SIG-M5 (cell line): ENCODE measurements around the gene EPHA10.

Experiments used
- DNase-seq: peaks from one replicate; lab custom pipeline; 2025; lab: John Stamatoyannopoulos, UW

The EPHA10 gene

DNA sequence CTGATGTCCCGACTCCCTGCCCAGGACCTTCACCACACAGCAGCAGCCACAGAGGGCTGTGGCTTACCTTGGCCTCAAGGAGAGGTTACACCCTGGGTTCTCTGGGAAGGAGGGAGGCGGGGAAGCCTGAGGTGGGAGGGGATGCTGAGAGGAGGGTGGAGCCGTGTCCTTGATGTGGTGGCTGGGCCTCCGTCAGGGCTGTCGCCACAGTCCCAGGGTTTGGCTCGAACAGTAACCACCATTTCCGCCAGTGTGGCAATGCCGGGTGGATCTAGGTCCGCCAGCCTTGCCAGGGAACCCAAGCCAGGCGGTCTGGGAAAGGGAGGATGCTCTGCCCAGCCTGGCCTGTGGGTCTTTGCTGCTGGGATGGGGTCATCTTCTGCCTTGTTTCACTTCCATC lies 91.0 kb downstream of the EPHA10 start:
- no peak for DNase-seq

DNA sequence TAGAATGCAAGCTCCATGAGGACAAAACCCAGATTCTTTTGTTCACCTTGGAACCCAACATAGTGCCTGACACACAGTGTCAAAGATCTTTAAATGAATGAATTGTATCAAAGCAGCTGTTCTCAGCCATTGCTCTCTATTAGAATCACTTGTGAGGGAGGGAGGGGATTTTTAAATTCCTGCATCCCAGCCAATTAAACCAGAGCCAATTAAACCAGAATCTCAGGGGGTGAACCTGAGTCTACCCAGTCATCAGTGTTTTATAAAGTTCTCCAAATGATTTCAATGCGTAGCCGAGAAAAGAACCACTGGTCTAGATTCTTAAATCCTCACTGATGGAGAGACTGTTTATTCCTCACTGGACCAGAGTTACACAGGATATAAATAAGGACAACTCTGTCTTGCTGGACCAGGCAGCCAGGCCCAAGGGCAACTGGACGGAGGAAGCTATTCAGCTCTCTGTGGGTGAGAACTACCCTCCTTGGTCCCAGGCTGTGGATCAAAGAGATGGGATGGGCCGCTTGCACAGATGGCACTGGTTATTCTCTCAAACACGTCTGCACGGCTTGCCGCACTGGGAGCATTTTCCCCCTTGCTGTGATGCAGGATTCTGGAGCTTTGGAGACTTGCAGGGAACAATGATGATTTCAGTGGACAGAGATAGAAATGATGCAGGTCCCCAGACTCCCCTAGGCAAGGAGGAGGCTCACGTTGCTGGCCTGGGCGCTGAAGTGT lies 92.6 kb downstream of the EPHA10 start:
- no peak for DNase-seq

DNA sequence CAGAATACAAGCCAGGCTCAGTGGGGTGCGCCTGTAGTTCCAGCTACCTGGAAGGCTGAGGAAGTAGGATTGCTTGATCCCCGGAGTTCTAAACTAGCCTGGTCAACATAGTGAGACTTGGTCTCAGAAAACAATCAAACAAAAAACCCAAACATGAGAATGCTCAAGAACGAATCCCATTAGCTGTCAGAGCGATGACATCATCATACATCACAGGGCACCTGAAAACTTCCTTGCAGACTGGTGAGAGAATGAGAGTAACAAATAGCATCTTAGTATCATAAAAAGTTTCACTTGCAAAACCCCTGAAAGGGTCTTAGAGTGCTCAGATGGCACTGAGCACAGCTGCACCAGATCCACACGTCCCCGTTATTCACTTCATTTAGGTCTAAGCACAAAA lies 93.7 kb downstream of the EPHA10 start:
- no peak for DNase-seq

DNA sequence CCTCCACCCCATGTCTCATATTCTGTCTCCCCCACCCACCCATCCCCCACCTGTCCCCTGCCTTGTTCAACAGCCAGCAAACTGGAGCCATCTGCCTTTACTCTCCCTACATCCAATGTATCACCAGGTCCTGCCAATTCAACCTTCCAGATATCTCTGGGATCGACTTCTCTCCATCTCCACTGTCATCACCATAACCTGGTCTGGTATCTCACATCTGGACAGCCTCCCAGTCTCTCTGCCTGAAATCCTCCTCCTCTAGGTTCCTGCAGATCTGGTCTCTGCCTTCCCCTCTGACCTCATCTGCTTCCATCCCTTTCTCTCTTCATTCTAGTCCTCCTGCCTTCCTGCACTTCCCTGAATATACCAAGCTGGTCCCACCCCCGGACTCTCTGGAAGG lies 94.8 kb downstream of the EPHA10 start:
- DNase-seq: no peak

DNA sequence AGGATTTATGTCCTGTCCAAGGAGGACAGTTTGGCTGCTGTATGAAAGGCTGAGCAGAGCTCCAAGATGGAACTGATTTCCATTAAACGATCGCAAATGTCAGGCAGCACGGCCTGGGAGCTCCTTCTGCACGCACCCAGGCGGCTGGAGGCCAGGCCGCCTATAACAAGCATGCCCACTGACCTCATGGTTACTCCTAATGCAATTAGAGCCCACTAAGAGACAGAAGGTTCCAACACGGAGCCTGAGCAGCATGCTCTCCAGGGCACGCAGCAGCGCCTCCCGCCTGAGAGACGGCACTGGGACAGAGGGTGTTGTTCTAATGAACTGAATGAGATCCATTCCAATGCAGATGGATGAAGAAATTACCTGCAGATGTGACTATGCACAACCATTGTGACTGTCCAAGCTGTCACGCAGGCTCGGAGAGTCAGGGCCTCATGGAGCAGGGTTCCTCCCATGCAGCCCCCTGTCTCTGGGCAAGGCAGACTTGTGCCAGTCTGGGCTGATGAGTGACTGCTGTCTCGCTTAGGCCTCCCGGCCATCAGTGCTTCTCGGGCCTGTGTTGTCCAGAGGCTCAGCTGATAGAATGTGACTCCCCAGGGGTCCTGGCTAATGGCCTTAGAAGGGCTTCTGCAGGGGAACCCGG lies 97.8 kb downstream of the EPHA10 start:
- DNase-seq: no peak

- DNase-seq: no peak
These were observed 98.6 kb downstream of the EPHA10 start for GRCh38 chr1:37666241-37666867.
